ENCODE results near the gene ZNF234.

GRCh38 chr19:44151491-44151890 lies 10.1 kb downstream of the ZNF234 start:
- TF ChIP-seq POLR2A (IDR thresholded peaks at IDR 0.05) (no peak), CTCF (IDR thresholded peaks at IDR 0.05) (no peak)

Measured in body of pancreas (tissue), 4 donors.